Heart right ventricle (tissue), 16 donors: Measurements from ENCODE around the gene UTP4. TPM values are rescaled to one million over a fixed set of nuclear protein-coding genes. Genes with fewer than 3 reads are reported as not detected.
A peak's percentile ranks its signal among the peaks of the same experiment; 100 is the strongest.
"Not testable (repeated sequence)": the region's sequence is repeated elsewhere in the genome, so short reads cannot be mapped to it uniquely, and the experiment has no call there.

ENCODE experiments used
- ATAC-seq, 8 donors: fragments of 200-7000 bp; cut with Tn5 transposase; one replicate each; pipeline ENCODE4 v1.9.1; 2020; ENCODE audit warnings: mild to moderate bottlenecking in 8 of 8, moderate library complexity in 8 of 8, moderate number of reproducible peaks in 1 of 8
- DNase-seq, 2 donors: peaks; one replicate each; pipeline ENCODE4 v3.0.0-alpha.2; 2020
- H3K27ac ChIP-seq, 10 donors: fragments of 200-600 bp; sonication (generic) in 2 of 10; one replicate each; pipeline versions ENCODE4 v1.5.0 to v1.8.0; 2020 to 2022; ENCODE audit warnings: mild to moderate bottlenecking in 3 of 10
- H3K27me3 ChIP-seq, 7 donors: fragments of 200-600 bp; one replicate each; pipeline ENCODE4 v1.8.0; 2021 to 2022; ENCODE audit warnings: mild to moderate bottlenecking in 2 of 7
- H3K36me3 ChIP-seq, 9 donors: fragments of 200-600 bp; sonication (generic) in 1 of 9; one replicate each; pipeline versions ENCODE4 v1.5.0 to v1.8.0; 2020 to 2022; ENCODE audit warnings: mild to moderate bottlenecking in 2 of 9
- H3K4me1 ChIP-seq, 9 donors: fragments of 200-600 bp; sonication (generic) in 1 of 9; one replicate each; pipeline versions ENCODE4 v1.5.0 to v1.8.0; 2020 to 2022; ENCODE audit warnings: mild to moderate bottlenecking in 4 of 9
- H3K4me3 ChIP-seq, 10 donors: fragments of 200-600 bp; sonication (generic) in 2 of 10; one replicate each; pipeline versions ENCODE4 v1.5.0 to v1.8.0; 2020 to 2022; ENCODE audit warnings: mild to moderate bottlenecking in 7 of 10, moderate library complexity in 2 of 10
- H3K9me3 ChIP-seq, 11 donors: fragments of 200-600 bp in 10 of 11; sonication (generic) in 2 of 11; one replicate each; pipeline versions ENCODE4 v1.5.0 to v1.8.0; 2013 to 2022; ENCODE audit warnings: mild to moderate bottlenecking in 2 of 11, control low read depth in 1 of 11, moderate library complexity in 1 of 11
- WGBS, 2 donors: extraction: QIAGEN DNeasy Blood & Tissue Kit; methylation state at CpG; one replicate each; pipeline ENCODE4 v1.1.7; 2013; ENCODE audit warnings: inconsistent platforms in 1 of 2; 5-methylcytosine and 5-hydroxymethylcytosine counted together
- intact Hi-C, 10 donors: fragments of 100-400 bp; cut with DNase I; formaldehyde crosslinking; loops; one replicate each; pipeline versions ENCODE4 v1.11.1 to v1.14.2; 2022
- polyA plus RNA-seq, 2 donors: library from polyadenylated mRNA; stranded (reverse); fragments of 200-250 nt; gene quantifications; one replicate each; pipeline ENCODE4 v1.2.3, GENCODE V29; 2013
- total RNA-seq, 10 donors: library from RNA; stranded (reverse); fragmentation: NEBNext Ultra II Directional in 3 of 10; extraction: Animal tissue kit (Norgen Biotek cat#: 25700) in 3 of 10; gene quantifications; one replicate each; pipeline versions ENCODE4 v1.2.1 to v1.2.4, GENCODE V29; 2021 to 2023
- TF ChIP-seq, protein P1 (sequence below), 9 donors: fragments of 200-600 bp; sonication (generic) in 2 of 9; IDR thresholded peaks; one replicate each; pipeline versions ENCODE4 v1.5.0 to v1.8.0; 2021 to 2022; ENCODE audit warnings: antibody characterized with exemption in 9 of 9, mild to moderate bottlenecking in 5 of 9, moderate library complexity in 1 of 9
- donor health status: Arrhythmogenic right ventricular cardiomyopathy.
- donor health status: ischemic (EF 13 %, LVEDD 7.1; RV severe dilation, severe dysfunction).
- donor health status: healthy with polysubstance abuse.
- donor health status: DM: no; HTN: yes; CAD: no.
- donor health status: DM: no; HTN: no; CAD: no.
- donor health status: ischemic (EF 25% LVEDD 6.9; RV normal size, moderate dysfunction).
- donor health status: ischemic (EF 25% LVEDD 5.7; RV mildly dilated, moderate dysfunction).
- donor health status: healthy.
- donor health status: DM: yes; HTN: yes; CAD: no.
- donor health status: Ischemic cardiomyopathy.
- donor health status: ischemic (EF 35%, LVEDD 5.7; RV mildly dilated, moderate dysfunction).
- donor health status: nonischemic (EF 11% LVEDD 7.7; RV severe dilation, severe dysfunction).
- donor health status: DM: yes; HTN: yes; CAD: no.
- donor health status: PGD.
- donor health status: ischemic (EF 29% LVEDD 5.4; RV normal size, mild dysfunction).
- donor health status: nonischemic (EF 23%, LVEDD 6.1; RV moderate dilation, normal function).

UTP4 gene
- total and polyA plus RNA-seq, 12 donors: 13.0 to 32.8 (median 25.9) TPM

DNA sequence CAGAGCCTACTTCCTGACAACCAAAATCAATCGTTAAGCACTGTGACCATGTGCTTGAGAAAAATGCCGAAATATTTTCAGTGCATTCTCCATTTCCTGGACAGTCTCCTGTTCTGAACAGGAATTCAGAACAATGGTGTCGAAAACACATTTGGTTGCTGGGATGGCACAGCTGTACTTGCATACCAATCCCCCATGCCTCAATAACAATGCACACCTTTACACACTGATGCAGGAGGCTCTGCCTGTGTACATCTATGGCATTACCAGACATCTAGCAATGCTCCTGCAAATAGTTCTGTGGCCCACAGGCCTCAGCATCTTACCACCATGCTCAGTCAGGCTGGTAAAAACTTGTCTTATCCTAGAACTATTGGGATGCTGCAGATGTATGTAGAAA is 6.2 kb upstream of the UTP4 start:
- peaks cover 0 to 44% (median 2%) of the 10 kb centered on the region in 9 donors for H3K36me3 ChIP-seq
- H3K27me3 ChIP-seq: no peaks in the 10 kb centered on the region
- no peak overlapping the region for H3K4me3 ChIP-seq
- TF ChIP-seq, protein P1, sequence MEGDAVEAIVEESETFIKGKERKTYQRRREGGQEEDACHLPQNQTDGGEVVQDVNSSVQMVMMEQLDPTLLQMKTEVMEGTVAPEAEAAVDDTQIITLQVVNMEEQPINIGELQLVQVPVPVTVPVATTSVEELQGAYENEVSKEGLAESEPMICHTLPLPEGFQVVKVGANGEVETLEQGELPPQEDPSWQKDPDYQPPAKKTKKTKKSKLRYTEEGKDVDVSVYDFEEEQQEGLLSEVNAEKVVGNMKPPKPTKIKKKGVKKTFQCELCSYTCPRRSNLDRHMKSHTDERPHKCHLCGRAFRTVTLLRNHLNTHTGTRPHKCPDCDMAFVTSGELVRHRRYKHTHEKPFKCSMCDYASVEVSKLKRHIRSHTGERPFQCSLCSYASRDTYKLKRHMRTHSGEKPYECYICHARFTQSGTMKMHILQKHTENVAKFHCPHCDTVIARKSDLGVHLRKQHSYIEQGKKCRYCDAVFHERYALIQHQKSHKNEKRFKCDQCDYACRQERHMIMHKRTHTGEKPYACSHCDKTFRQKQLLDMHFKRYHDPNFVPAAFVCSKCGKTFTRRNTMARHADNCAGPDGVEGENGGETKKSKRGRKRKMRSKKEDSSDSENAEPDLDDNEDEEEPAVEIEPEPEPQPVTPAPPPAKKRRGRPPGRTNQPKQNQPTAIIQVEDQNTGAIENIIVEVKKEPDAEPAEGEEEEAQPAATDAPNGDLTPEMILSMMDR (IDR thresholded peaks at IDR 0.05): no peak
- no peak overlapping the region for H3K27ac ChIP-seq
- WGBS, 2 donors: 67 to 69% methylated on average over 3 of the region's 3 CpGs
- H3K9me3 ChIP-seq: no peaks in the 10 kb centered on the region
- intact Hi-C loops: loop anchor here in 6 of 10 donors (5.0 to 10.0 kb wide), 7 partner anchors 221 to 601 kb away; partner anchors contain the start of gene TANGO6 (in 2 of the 6)
- ATAC-seq (no peak), DNase-seq (no peak)
- H3K4me1 ChIP-seq: peaks cover 0 to 39% (median 28%) of the 10 kb centered on the region in 9 donors

DNA sequence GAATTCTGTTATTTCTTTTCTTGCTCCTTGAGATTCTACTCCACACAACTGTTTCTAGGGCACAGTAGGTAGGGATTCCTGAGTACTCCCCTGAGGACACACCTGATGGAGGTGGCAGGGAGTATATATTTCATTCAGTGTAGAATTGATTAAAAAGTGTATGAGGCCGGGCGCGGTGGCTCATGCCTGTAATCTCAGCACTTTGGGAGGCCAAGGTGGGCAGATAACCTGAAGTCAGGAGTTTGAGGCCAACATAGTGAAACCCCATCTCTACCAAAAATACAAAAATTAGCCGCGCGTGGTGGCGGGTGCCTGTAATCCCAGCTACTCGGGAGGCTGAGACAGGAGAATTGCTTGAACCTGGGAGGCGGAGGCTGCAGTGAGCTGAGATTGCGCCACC is 5.6 kb upstream of the UTP4 start:
- H3K4me3 ChIP-seq, H3K27me3 ChIP-seq, ATAC-seq, H3K27ac ChIP-seq, H3K9me3 ChIP-seq, DNase-seq: not testable (repeated sequence)
- Histone ChIP-seq H3K36me3 (peaks cover 0 to 40% (median 0%) of the 10 kb centered on the region in 9 donors), H3K4me1 (peaks cover 0 to 40% (median 28%) of the 10 kb centered on the region in 9 donors)
- WGBS, 2 donors: 99% methylated on average over 10 of the region's 10 CpGs
- intact Hi-C loops: loop anchor here in 6 of 10 donors (5.0 to 10.0 kb wide), 7 partner anchors 222 to 602 kb away; partner anchors contain the start of gene TANGO6 (in 2 of the 6)

DNA sequence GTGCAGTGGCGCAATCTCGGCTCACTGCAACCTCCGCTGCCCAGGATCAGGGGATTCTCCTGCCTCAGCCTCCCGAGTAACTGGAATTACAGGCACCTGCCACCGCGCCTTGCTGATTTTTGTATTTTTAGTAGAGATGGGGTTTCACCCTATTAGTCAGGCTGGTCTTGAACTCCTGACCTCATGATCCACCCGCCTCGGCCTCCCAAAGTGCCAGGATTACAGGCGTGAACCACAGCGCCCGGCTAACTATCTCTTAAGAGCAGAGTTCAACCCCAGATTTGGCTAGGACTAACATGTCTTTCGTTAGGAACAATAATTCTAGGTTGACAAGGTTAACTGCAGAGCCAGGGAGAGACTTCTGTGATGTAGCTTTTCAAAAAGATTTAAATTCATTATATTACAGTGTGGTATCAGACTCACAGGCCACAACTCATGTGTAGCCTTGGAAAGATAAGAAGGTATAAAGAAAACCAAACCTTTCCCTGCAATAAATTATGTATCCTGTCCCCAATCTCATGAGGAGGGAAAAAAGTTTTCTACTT is 4.4 kb upstream of the UTP4 start:
- H3K9me3 ChIP-seq: no peaks in the 10 kb centered on the region
- ATAC-seq (no peak), DNase-seq (no peak)
- peaks cover 0 to 34% (median 0%) of the 10 kb centered on the region in 9 donors for H3K36me3 ChIP-seq
- WGBS, 2 donors: 95 to 96% methylated on average over 12 of the region's 12 CpGs
- TF ChIP-seq, protein P1 (IDR thresholded peaks at IDR 0.05): no peak
- no peak overlapping the region for H3K27ac ChIP-seq
- H3K4me3 ChIP-seq: no peak overlapping the region
- no peaks in the 10 kb centered on the region for H3K27me3 ChIP-seq
- intact Hi-C loops: loop anchor here in 6 of 10 donors (5.0 to 10.0 kb wide), 7 partner anchors 223 to 603 kb away; partner anchors contain the start of gene TANGO6 (in 2 of the 6)
- H3K4me1 ChIP-seq: peaks cover 0 to 42% (median 29%) of the 10 kb centered on the region in 9 donors

DNA sequence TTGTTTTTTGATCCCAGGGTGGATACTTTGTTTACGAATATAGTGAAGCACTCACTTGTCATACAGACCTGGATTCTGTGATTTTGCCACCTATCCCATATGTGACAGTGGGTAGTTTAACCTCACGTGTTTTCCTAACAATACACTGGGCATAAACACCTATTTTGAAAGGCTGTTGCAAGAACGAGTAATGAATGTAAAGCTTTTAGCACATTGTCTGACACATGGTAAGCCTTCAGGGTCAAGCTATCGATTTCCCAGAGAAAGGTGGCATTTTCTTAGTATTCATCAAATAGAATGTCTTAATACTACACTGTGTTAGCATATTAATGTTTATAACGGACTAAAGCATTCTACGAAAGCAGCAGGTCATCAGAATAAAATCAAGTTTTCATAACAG is 2.0 kb upstream of the UTP4 start:
- Histone ChIP-seq H3K4me3 (peak overlapping the region in 2 of 10 donors; percentile 80 to 99), H3K27ac (peak overlapping the region in 3 of 10 donors; percentile 92 to 95 (median 92)), H3K36me3 (peaks cover 0 to 29% (median 0%) of the 10 kb centered on the region in 9 donors), H3K4me1 (peaks cover 4 to 53% (median 42%) of the 10 kb centered on the region in 9 donors), H3K27me3 (no peaks in the 10 kb centered on the region), H3K9me3 (no peaks in the 10 kb centered on the region)
- no peak for ATAC-seq
- TF ChIP-seq, protein P1 (IDR thresholded peaks at IDR 0.05): no peak
- intact Hi-C loops: loop anchor here in 1 of 10 donors (5.0 kb wide), 1 partner anchor 288 kb away; the partner anchor contains the start of gene TANGO6
- 67 to 72% methylated on average over 6 of the region's 6 CpGs for WGBS, 2 donors
- no peak for DNase-seq
